ENCODE data around the gene DSG2.

DNA sequence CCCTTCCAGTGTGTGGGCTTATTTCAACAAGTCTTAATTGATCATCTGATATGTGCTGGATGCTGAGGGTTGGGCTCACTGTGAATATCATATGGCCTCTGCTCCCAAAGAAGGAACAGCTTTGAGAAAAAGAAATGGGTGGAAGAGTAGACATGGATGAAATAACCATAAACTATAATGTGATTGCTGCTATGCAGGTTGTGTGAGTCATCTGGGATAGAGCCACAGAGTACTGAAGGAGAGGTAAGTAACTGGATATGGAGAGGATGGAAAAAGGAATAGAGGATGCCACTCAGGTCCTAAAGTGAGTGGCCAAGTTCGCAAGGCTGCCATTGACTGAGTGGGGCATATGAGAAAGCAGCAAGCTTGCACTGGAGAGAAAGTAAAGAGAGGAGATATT, 8.7 kb upstream of the DSG2 start:
- TF ChIP-seq, protein P1, sequence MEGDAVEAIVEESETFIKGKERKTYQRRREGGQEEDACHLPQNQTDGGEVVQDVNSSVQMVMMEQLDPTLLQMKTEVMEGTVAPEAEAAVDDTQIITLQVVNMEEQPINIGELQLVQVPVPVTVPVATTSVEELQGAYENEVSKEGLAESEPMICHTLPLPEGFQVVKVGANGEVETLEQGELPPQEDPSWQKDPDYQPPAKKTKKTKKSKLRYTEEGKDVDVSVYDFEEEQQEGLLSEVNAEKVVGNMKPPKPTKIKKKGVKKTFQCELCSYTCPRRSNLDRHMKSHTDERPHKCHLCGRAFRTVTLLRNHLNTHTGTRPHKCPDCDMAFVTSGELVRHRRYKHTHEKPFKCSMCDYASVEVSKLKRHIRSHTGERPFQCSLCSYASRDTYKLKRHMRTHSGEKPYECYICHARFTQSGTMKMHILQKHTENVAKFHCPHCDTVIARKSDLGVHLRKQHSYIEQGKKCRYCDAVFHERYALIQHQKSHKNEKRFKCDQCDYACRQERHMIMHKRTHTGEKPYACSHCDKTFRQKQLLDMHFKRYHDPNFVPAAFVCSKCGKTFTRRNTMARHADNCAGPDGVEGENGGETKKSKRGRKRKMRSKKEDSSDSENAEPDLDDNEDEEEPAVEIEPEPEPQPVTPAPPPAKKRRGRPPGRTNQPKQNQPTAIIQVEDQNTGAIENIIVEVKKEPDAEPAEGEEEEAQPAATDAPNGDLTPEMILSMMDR (IDR thresholded peaks at IDR 0.05; ENCODE audit: insufficient read depth, low read length): no peak
- no peak for TF ChIP-seq POLR2AphosphoS5 (IDR thresholded peaks at IDR 0.05; ENCODE audit: low read depth)
- no peak for TF ChIP-seq SPI1 (IDR thresholded peaks at IDR 0.05; ENCODE audit: borderline replicate concordance, low read depth)
- TF ChIP-seq GABPA (IDR thresholded peaks at IDR 0.05; ENCODE audit: low read depth): no peak
